ENCODE data around the gene ZG16B.

- no peak for TF ChIP-seq ZNF398 (tag by site-specific recombination; IDR thresholded peaks at IDR 0.05)
- no peak for TF ChIP-seq CTCF (tag by site-specific recombination; IDR thresholded peaks at IDR 0.05)
- no peak for TF ChIP-seq ZNF585B (tag by site-specific recombination; IDR thresholded peaks at IDR 0.05)
- TF ChIP-seq ZBTB17 (tag by site-specific recombination; IDR thresholded peaks at IDR 0.05), result no peak
- TF ChIP-seq OVOL3 (tag by site-specific recombination; IDR thresholded peaks at IDR 0.05), result no peak
- no peak for TF ChIP-seq PRDM4 (tag by site-specific recombination; IDR thresholded peaks at IDR 0.05)
- no peak for TF ChIP-seq ZSCAN18 (tag by site-specific recombination; IDR thresholded peaks at IDR 0.05)
- TF ChIP-seq SP2 (tag by site-specific recombination; IDR thresholded peaks at IDR 0.05), result no peak
- TF ChIP-seq ZBTB48 (tag by site-specific recombination; IDR thresholded peaks at IDR 0.05), result no peak
Observed at GRCh38 chr16:2859686-2860265, 29.7 kb downstream of the ZG16B start.
